ENCODE results near the gene C11orf21. TPM values are rescaled to one million over a fixed set of nuclear protein-coding genes. Genes with fewer than 3 reads are reported as not detected.
A peak's percentile ranks its signal among the peaks of the same experiment; 100 is the strongest.

The C11orf21 gene
- total RNA-seq, 6 donors from 2014 or later, result 2.3 to 20.3 (median 9.5) TPM

DNA sequence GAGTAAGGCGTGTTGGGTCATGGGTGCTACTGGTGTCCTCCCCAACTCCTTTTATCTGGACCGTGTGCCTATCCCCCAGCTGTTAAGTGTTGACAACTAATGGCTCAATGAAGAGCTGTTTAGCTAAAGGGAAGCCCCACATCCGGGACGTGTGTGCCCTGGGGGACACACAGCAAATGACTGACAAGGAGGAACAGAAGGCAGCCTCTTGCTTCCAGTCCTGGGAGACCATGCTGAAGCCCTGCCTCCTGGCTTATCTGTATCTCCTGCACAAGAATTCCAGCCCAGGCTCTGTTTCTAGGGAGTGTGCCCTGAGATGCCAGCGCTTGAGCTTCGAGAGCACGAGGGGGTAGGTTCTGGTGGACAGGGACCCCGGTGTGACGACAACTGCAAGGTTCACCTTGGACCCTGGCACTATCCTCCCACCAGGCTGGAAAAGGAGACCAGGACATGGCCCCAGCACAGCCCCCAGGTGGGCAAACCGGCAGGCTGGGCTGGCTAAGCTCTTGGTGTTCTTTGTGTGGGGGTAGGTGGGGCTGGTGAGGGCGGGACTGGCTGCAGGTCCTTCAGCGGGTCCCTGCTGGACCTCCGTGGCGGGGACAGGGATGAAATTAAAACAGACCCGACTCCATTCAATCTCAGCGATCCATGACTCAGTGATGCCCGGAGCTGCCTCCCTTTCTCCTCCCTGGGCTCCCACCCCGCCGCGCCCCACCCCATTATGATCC is 52.4 kb downstream of the C11orf21 start:
- Histone ChIP-seq H3K27me3 (no peaks in the 10 kb centered on the region), H3K4me3 (no peak overlapping the region), H3K36me3 (no peaks in the 10 kb centered on the region), H3K27ac (no peak overlapping the region), H3K4me1 (no peaks in the 10 kb centered on the region), H3K9me3 (no peaks in the 10 kb centered on the region)
- 88 to 92% methylated on average over 9 to 18 of the region's 20 CpGs for WGBS, 2 donors
- peak in 1 of 2 donors; percentile 33 for DNase-seq
- TF ChIP-seq, protein P1, sequence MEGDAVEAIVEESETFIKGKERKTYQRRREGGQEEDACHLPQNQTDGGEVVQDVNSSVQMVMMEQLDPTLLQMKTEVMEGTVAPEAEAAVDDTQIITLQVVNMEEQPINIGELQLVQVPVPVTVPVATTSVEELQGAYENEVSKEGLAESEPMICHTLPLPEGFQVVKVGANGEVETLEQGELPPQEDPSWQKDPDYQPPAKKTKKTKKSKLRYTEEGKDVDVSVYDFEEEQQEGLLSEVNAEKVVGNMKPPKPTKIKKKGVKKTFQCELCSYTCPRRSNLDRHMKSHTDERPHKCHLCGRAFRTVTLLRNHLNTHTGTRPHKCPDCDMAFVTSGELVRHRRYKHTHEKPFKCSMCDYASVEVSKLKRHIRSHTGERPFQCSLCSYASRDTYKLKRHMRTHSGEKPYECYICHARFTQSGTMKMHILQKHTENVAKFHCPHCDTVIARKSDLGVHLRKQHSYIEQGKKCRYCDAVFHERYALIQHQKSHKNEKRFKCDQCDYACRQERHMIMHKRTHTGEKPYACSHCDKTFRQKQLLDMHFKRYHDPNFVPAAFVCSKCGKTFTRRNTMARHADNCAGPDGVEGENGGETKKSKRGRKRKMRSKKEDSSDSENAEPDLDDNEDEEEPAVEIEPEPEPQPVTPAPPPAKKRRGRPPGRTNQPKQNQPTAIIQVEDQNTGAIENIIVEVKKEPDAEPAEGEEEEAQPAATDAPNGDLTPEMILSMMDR (IDR thresholded peaks at IDR 0.05), result no peak
- no peak for TF ChIP-seq POLR2AphosphoS5 (IDR thresholded peaks at IDR 0.05)
- no peak for TF ChIP-seq POLR2A (IDR thresholded peaks at IDR 0.05)
- no peak for TF ChIP-seq EP300 (IDR thresholded peaks at IDR 0.05)
- peak in 1 of 2 donors; percentile 31 for ATAC-seq (ENCODE audit: low FRiP score in 2 of 2)

DNA sequence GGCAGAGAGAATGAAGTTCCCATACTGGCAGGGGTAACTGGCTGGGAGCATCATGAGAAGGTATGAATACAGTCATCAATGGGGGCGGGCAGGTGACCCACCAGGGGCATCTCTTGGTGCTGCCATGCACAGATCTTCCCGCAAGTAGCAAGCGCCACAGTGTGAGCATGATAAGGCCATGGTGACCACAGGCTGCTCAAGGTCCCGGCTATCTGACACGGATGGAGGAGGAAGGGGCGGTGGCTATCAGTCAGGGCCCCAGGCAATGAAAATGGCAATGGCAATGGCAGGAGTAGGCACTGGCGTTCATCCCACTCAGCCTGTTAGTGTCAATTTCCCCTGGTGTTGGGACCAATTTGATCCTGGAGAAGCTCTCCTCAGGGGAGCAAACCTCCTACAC is 53.0 kb downstream of the C11orf21 start:
- Histone ChIP-seq H3K4me3 (no peak overlapping the region), H3K27me3 (no peaks in the 10 kb centered on the region), H3K4me1 (no peaks in the 10 kb centered on the region), H3K36me3 (no peaks in the 10 kb centered on the region), H3K9me3 (no peaks in the 10 kb centered on the region), H3K27ac (no peak overlapping the region)
- WGBS, 2 donors, result 93 to 97% methylated on average over 6 to 7 of the region's 7 CpGs
- DNase-seq (no peak), ATAC-seq (ENCODE audit: low FRiP score in 2 of 2) (no peak)
- TF ChIP-seq EP300 (IDR thresholded peaks at IDR 0.05) (no peak), POLR2A (IDR thresholded peaks at IDR 0.05) (no peak)

DNA sequence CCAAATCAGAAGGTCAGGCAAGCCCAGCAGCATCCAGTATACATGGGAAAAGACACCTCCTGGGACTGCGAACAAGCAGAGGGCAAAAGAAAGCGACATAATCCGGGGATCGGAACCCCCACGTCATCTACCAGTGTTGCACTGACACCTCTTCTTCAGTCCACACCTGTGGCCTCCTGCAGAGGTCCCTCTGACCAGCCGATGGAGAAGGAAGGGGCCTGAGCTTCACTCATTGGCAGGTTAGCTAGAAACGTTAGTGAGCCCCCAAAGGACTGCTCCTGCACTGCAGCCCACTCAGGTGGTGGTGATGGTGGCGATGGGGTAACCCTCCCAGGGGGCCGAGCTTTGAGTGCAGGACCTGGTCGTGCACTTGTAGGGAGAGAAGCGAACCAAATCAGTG is 53.5 kb downstream of the C11orf21 start:
- Histone ChIP-seq H3K27ac (no peak overlapping the region), H3K9me3 (no peaks in the 10 kb centered on the region), H3K4me1 (no peaks in the 10 kb centered on the region), H3K27me3 (no peaks in the 10 kb centered on the region), H3K36me3 (no peaks in the 10 kb centered on the region), H3K4me3 (no peak overlapping the region)
- no peak for ATAC-seq (ENCODE audit: low FRiP score in 2 of 2)
- TF ChIP-seq POLR2AphosphoS5 (IDR thresholded peaks at IDR 0.05) (no peak), EP300 (IDR thresholded peaks at IDR 0.05) (no peak)
- WGBS, 2 donors, result 91 to 93% methylated on average over 10 to 11 of the region's 11 CpGs
- DNase-seq, result no peak

DNA sequence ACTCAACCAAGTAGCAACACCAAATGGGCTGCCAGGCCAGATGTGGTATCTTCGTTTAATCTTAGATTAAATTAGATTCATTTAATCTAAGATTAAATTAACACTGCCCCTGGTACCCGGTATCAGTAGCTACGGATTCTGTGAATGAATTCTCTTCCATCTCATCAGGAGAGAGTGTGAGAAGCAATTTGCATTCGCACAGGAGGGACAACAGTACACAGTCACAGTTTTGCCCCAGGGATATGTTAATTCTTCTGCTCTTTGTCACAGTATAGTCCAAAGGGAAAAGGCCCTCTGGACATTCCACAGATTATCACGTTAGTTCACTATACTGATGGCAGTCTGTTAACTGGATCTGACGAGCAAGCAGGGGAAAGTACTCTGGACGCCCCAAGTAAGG is 54.2 kb downstream of the C11orf21 start:
- 74 to 92% methylated on average over 7 of the region's 7 CpGs for WGBS, 2 donors
- no peaks in the 10 kb centered on the region for H3K9me3 ChIP-seq

More for the DNA sequence above, 54.2 kb downstream of the C11orf21 start:
- H3K4me3 ChIP-seq, result no peak overlapping the region
- TF ChIP-seq, protein P1 (IDR thresholded peaks at IDR 0.05), result no peak
- TF ChIP-seq POLR2AphosphoS5 (IDR thresholded peaks at IDR 0.05), result no peak
- no peak for TF ChIP-seq POLR2A (IDR thresholded peaks at IDR 0.05)
- DNase-seq (no peak), ATAC-seq (ENCODE audit: low FRiP score in 2 of 2) (no peak)
- no peaks in the 10 kb centered on the region for H3K4me1 ChIP-seq
- no peaks in the 10 kb centered on the region for H3K36me3 ChIP-seq
- no peak overlapping the region for H3K27ac ChIP-seq
- H3K27me3 ChIP-seq, result no peaks in the 10 kb centered on the region

Small RNA genes within 50 kb of the gene (small RNA-seq; reads per million reads assigned to genes)
- gene RNU6-878P, result 0 reads per million in 4 donors

Other genes with a start within 250 kb of the C11orf21 start
- 10 to 100 TPM in 2 of 6 donors, 1 to 10 TPM in 3, not detected in 1; 7.0 to 24.4 (median 8.4) TPM for gene IGF2, start 162.5 kb downstream of the C11orf21 start, total RNA-seq
- under 1 TPM in 1 of 6 donors, not detected in 5; 0.67 TPM for gene INS, start 140.7 kb downstream of the C11orf21 start, total RNA-seq
- not detected for gene TH, start 130.1 kb downstream of the C11orf21 start, total RNA-seq
- gene ASCL2, start 31.3 kb downstream of the C11orf21 start, total RNA-seq, result 1 to 10 TPM in 4 of 6 donors, not detected in 2; 1.4 to 3.4 (median 1.9) TPM
- 10 to 100 TPM in 2 of 6 donors, 1 to 10 TPM in 4; 3.1 to 16.4 (median 6.8) TPM for gene TSPAN32, start 95 bp upstream of the C11orf21 start, total RNA-seq
- gene CD81, start 75.4 kb upstream of the C11orf21 start, total RNA-seq, result 1,000 to 10,000 TPM in 1 of 6 donors, 100 to 1,000 TPM in 5; 398 to 1,053 (median 787) TPM
- 10 to 100 TPM; 28.9 to 69.4 (median 50.3) TPM for gene TSSC4, start 98.8 kb upstream of the C11orf21 start, total RNA-seq
- not detected for gene TRPM5, start 142.6 kb upstream of the C11orf21 start, total RNA-seq
- gene KCNQ1, start 143.1 kb upstream of the C11orf21 start, total RNA-seq, result 10 to 100 TPM; 18.0 to 45.4 (median 32.7) TPM

Data from upper lobe of left lung (tissue), 6 donors.